Measurements from ENCODE around the gene ME2.
"Not testable (repeated sequence)": the region's sequence is repeated elsewhere in the genome, so short reads cannot be mapped to it uniquely, and the experiment has no call there.

The ME2 gene

GRCh38 chr18:50987261-50987660 is 108.3 kb downstream of the ME2 start:
- Histone ChIP-seq H3K27me3 (no peaks in the 10 kb centered on the region), H3K4me1 (ENCODE audit: control insufficient read depth in 1 of 2, insufficient read depth in 1 of 2, low read depth in 1 of 2, low read length in 1 of 2) (no peaks in the 10 kb centered on the region)
- TF ChIP-seq CTCF (IDR thresholded peaks at IDR 0.05), result no peak

GRCh38 chr18:50989711-50990110 is 110.8 kb downstream of the ME2 start:
- TF ChIP-seq CTCF (IDR thresholded peaks at IDR 0.05), result no peak
- H3K27ac ChIP-seq, result no peak overlapping the region
- H3K36me3 ChIP-seq, result peaks cover 3% of the 10 kb centered on the region
- no peaks in the 10 kb centered on the region for H3K27me3 ChIP-seq
- no peak overlapping the region for H3K4me3 ChIP-seq (ENCODE audit: low read depth in 1 of 2, low read length in 1 of 2)
- no peaks in the 10 kb centered on the region for H3K4me1 ChIP-seq (ENCODE audit: control insufficient read depth in 1 of 2, insufficient read depth in 1 of 2, low read depth in 1 of 2, low read length in 1 of 2)
- no peaks in the 10 kb centered on the region for H3K9me3 ChIP-seq

More at GRCh38 chr18:50987261-50987660, 108.3 kb downstream of the ME2 start:
- Histone ChIP-seq H3K4me3 (ENCODE audit: low read depth in 1 of 2, low read length in 1 of 2) (no peak overlapping the region), H3K27ac (no peak overlapping the region), H3K9me3 (no peaks in the 10 kb centered on the region), H3K36me3 (peaks cover 3% of the 10 kb centered on the region)

- no peak for TF ChIP-seq CTCF (IDR thresholded peaks at IDR 0.05)
- Histone ChIP-seq H3K9me3 (no peaks in the 10 kb centered on the region), H3K36me3 (no peaks in the 10 kb centered on the region), H3K4me3 (ENCODE audit: low read depth in 1 of 2, low read length in 1 of 2) (no peak overlapping the region), H3K4me1 (ENCODE audit: control insufficient read depth in 1 of 2, insufficient read depth in 1 of 2, low read depth in 1 of 2, low read length in 1 of 2) (no peaks in the 10 kb centered on the region), H3K27me3 (no peaks in the 10 kb centered on the region), H3K27ac (no peak overlapping the region)
Observed at GRCh38 chr18:50992351-50992762, 113.4 kb downstream of the ME2 start.

DNA sequence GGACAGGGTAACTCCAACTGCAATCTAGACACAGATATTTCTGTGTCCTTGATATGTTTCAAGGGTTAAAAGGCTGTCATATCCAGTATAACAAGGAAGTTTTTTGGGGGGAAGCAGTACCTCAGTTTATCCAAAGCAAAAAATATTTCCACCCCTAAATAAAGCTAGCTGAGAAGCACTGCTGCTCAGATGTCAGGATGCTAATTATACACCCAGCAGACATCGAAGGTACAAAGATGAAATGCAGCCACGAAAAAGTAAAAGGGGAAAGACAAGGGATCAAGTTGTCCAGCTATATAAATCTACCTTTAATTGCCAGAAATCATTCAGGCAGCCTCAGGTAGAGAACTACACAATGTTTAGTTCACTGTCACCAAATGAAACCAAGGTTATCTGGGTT is 115.1 kb downstream of the ME2 start:
- Histone ChIP-seq H3K4me3 (ENCODE audit: low read depth in 1 of 2, low read length in 1 of 2) (no peak overlapping the region), H3K4me1 (ENCODE audit: control insufficient read depth in 1 of 2, insufficient read depth in 1 of 2, low read depth in 1 of 2, low read length in 1 of 2) (no peaks in the 10 kb centered on the region), H3K27me3 (no peaks in the 10 kb centered on the region), H3K27ac (no peak overlapping the region), H3K9me3 (no peaks in the 10 kb centered on the region), H3K36me3 (no peaks in the 10 kb centered on the region)
- TF ChIP-seq CTCF (IDR thresholded peaks at IDR 0.05), result no peak

- not testable (repeated sequence) for H3K4me3 ChIP-seq (ENCODE audit: low read depth in 1 of 2, low read length in 1 of 2); H3K9me3 ChIP-seq; H3K4me1 ChIP-seq (ENCODE audit: control insufficient read depth in 1 of 2, insufficient read depth in 1 of 2, low read depth in 1 of 2, low read length in 1 of 2); H3K36me3 ChIP-seq; H3K27me3 ChIP-seq; H3K27ac ChIP-seq
Observed at GRCh38 chr18:51003174-51003573, 124.3 kb downstream of the ME2 start.

Data from neutrophil (primary cell).